ENCODE results near the gene GPR157.
"Not testable (repeated sequence)": the region's sequence is repeated elsewhere in the genome, so short reads cannot be mapped to it uniquely, and the experiment has no call there.

Gene GPR157

DNA sequence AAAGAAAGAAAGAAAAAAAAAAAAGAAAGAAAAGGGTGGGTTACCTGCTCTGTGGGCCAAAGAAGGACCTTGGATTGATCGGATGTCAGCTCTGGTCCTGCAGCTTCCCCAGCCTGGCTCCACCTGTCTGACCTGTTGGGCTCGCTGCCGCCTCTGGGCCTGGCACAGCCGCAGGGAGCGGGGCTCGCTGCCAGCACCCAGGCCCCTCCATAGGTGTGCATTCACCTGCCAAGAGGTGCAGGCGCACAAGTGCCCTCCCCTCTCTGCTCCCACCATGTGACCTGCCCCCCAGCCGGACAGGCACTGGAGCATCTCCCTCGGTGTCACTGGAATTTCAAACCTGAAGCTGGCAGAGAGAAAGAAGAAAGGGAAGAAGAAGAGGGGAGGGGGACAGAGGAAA lies 33.1 kb upstream of the GPR157 start:
- H3K36me3 ChIP-seq (ENCODE audit: low read depth), result no peaks in the 10 kb centered on the region
- no peak for ATAC-seq (ENCODE audit: low read depth)

DNA sequence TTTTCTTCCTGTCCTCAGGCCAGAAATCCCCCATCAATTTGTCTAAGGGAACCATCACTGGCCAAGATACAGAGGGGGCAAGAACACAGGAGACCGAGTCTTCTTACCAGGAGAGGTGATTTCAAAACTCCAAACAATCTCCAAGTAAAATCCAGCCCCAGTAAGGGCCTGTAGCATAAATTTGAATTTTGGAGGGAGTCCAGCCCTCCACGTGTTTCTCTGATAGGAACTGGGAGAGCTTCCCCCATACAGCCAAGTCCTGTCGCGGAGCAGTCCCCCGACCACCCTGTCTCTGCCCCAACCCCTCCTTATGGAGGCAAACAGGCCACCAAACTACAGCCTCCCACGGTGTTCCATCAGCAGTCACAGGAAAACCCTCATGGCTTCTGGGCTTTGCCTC lies 32.4 kb upstream of the GPR157 start:
- no peak for DNase-seq (ENCODE audit: low spot score)
- ATAC-seq (ENCODE audit: low read depth), result no peak
- Histone ChIP-seq H3K27me3 (ENCODE audit: insufficient read depth, poor library complexity, severe bottlenecking) (no peaks in the 10 kb centered on the region), H3K36me3 (ENCODE audit: low read depth) (no peaks in the 10 kb centered on the region), H3K27ac (ENCODE audit: poor library complexity, severe bottlenecking) (no peak overlapping the region), H3K9me3 (ENCODE audit: severe bottlenecking) (no peaks in the 10 kb centered on the region), H3K4me1 (ENCODE audit: insufficient read depth, poor library complexity, severe bottlenecking) (peaks cover 22% of the 10 kb centered on the region), H3K4me3 (ENCODE audit: severe bottlenecking) (no peak overlapping the region)
- TF ChIP-seq, protein P1, sequence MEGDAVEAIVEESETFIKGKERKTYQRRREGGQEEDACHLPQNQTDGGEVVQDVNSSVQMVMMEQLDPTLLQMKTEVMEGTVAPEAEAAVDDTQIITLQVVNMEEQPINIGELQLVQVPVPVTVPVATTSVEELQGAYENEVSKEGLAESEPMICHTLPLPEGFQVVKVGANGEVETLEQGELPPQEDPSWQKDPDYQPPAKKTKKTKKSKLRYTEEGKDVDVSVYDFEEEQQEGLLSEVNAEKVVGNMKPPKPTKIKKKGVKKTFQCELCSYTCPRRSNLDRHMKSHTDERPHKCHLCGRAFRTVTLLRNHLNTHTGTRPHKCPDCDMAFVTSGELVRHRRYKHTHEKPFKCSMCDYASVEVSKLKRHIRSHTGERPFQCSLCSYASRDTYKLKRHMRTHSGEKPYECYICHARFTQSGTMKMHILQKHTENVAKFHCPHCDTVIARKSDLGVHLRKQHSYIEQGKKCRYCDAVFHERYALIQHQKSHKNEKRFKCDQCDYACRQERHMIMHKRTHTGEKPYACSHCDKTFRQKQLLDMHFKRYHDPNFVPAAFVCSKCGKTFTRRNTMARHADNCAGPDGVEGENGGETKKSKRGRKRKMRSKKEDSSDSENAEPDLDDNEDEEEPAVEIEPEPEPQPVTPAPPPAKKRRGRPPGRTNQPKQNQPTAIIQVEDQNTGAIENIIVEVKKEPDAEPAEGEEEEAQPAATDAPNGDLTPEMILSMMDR (IDR thresholded peaks at IDR 0.05; ENCODE audit: poor library complexity, severe bottlenecking), result no peak

More for the DNA sequence above, 33.1 kb upstream of the GPR157 start:
- no peak for DNase-seq (ENCODE audit: low spot score)
- TF ChIP-seq, protein P1 (IDR thresholded peaks at IDR 0.05; ENCODE audit: poor library complexity, severe bottlenecking), result no peak
- Histone ChIP-seq H3K9me3 (ENCODE audit: severe bottlenecking) (no peaks in the 10 kb centered on the region), H3K27me3 (ENCODE audit: insufficient read depth, poor library complexity, severe bottlenecking) (no peaks in the 10 kb centered on the region), H3K27ac (ENCODE audit: poor library complexity, severe bottlenecking) (no peak overlapping the region), H3K4me3 (ENCODE audit: severe bottlenecking) (no peak overlapping the region), H3K4me1 (ENCODE audit: insufficient read depth, poor library complexity, severe bottlenecking) (peaks cover 22% of the 10 kb centered on the region)

DNA sequence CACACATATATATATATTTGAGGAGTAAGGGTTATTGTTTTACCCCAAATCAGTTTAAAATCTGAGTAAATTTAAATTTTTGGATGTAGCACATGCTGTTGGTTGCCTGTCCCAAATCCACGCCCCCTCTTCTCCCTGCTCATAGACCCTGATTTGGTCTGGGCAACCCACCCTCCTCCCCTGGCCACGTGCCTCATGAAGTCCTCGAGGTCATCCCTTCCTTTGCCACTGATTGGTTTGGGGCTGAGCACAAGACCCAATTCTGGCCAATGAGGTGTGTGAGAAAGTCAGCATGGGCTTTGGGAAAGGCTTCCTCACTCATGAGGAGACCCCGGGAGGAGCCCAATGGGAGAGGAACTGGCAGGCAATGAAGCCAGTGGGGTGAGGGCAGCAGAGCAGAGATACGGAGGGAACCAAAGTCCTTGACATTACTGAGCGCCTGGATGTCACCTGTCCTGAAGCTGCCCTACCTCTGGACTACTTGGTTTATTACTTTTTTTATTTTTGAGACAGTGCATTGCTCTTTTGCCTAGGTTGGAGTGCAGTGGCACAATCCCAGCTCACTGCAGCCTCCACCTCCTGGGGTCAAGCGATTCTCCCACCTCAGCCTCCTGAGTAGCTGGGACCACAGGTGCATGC lies 31.3 kb upstream of the GPR157 start:
- no peaks in the 10 kb centered on the region for H3K27me3 ChIP-seq (ENCODE audit: insufficient read depth, poor library complexity, severe bottlenecking)
- no peak overlapping the region for H3K27ac ChIP-seq (ENCODE audit: poor library complexity, severe bottlenecking)
- H3K36me3 ChIP-seq (ENCODE audit: low read depth), result no peaks in the 10 kb centered on the region
- H3K9me3 ChIP-seq (ENCODE audit: severe bottlenecking), result no peaks in the 10 kb centered on the region
- ATAC-seq (ENCODE audit: low read depth) (no peak), DNase-seq (ENCODE audit: low spot score) (no peak)
- no peak overlapping the region for H3K4me3 ChIP-seq (ENCODE audit: severe bottlenecking)
- H3K4me1 ChIP-seq (ENCODE audit: insufficient read depth, poor library complexity, severe bottlenecking), result peaks cover 22% of the 10 kb centered on the region
- TF ChIP-seq, protein P1 (IDR thresholded peaks at IDR 0.05; ENCODE audit: poor library complexity, severe bottlenecking), result no peak

DNA sequence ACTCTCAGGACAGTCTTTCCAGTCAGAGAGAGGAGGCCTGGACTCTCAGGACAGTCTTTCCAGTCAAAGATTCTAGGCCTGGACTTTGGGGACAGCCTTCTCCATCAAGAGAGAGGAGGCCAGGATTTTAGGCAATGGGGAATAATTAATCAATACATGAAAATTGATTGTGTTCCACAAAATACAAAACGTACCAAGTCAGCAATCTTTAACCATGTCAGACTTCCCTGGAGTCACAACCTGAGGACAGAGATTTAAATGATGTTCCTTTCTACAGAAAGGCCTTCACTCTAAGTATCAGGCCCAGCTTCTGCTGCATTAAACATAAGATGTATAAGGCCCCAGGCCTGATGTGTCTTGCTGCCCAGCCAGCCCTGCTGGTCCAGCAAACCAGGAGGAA lies 27.0 kb upstream of the GPR157 start:
- TF ChIP-seq, protein P1 (IDR thresholded peaks at IDR 0.05; ENCODE audit: poor library complexity, severe bottlenecking), result no peak
- DNase-seq (ENCODE audit: low spot score) (no peak), ATAC-seq (ENCODE audit: low read depth) (no peak)
- Histone ChIP-seq H3K4me1 (ENCODE audit: insufficient read depth, poor library complexity, severe bottlenecking) (no peaks in the 10 kb centered on the region), H3K36me3 (ENCODE audit: low read depth) (0 out of 2 replicates have a peak, but pooled peaks cover 3% of the 10 kb centered on the region), H3K4me3 (ENCODE audit: severe bottlenecking) (no peak overlapping the region), H3K27ac (ENCODE audit: poor library complexity, severe bottlenecking) (no peak overlapping the region), H3K9me3 (ENCODE audit: severe bottlenecking) (no peaks in the 10 kb centered on the region), H3K27me3 (ENCODE audit: insufficient read depth, poor library complexity, severe bottlenecking) (no peaks in the 10 kb centered on the region)

DNA sequence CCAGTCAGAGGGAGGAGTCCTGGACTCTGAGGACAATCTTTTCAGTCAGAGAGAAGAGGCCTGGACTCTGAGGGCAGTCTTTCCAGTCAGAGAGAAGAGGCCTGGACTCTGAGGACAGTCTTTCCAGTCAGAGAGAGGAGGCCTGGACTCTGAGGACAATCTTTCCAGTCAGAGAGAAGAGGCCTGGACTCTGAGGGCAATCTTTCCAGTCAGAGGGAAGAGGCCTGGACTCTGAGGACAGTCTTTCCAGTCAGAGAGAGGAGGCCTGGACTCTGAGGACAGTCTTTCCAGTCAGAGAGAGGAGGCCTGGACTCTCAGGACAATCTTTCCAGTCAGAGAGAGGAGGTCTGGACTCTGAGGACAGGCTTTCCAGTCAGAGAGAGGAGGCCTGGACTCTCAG lies 26.5 kb upstream of the GPR157 start:
- DNase-seq (ENCODE audit: low spot score); H3K4me1 ChIP-seq (ENCODE audit: insufficient read depth, poor library complexity, severe bottlenecking): not testable (repeated sequence)

More for the DNA sequence above, 26.5 kb upstream of the GPR157 start:
- H3K27ac ChIP-seq (ENCODE audit: poor library complexity, severe bottlenecking); ATAC-seq (ENCODE audit: low read depth); H3K4me3 ChIP-seq (ENCODE audit: severe bottlenecking); H3K9me3 ChIP-seq (ENCODE audit: severe bottlenecking); H3K27me3 ChIP-seq (ENCODE audit: insufficient read depth, poor library complexity, severe bottlenecking); H3K36me3 ChIP-seq (ENCODE audit: low read depth): not testable (repeated sequence)

Measured in RWPE2 (cell line).